K562 (cell line): ENCODE results near the gene DLGAP1. TPM values are rescaled to one million over a fixed set of nuclear protein-coding genes. Genes with fewer than 3 reads are reported as not detected.

Source experiments
- ATAC-seq: fragments of 200-7000 bp; cut with Tn5 transposase; 3 replicates; pipeline ENCODE4 v1.9.1; 2020; ENCODE audit warnings: moderate library complexity
- BruUV-seq: library from RNA; stranded (reverse); fragments of 400-500 nt; replicated peaks from 2 replicates; lab custom pipeline; 2021; lab: Mats Ljungman, UMichigan
- CTCF ChIA-PET: fragments of 300-600 bp; formaldehyde crosslinking; extraction: SDS; loops from one replicate; lab custom pipeline; 2021; ENCODE audit warnings: low intra/inter-chr PET ratio; lab: Yijun Ruan, JAX
- POLR2A ChIA-PET: fragments of 300-600, 350-650 bp; sonication (Branson Sonifier 250); formaldehyde crosslinking; extraction: SDS; loops from one replicate; lab custom pipeline; 2021; ENCODE audit warnings: antibody characterized with exemption, inconsistent platforms; lab: Yijun Ruan, JAX
- DNase-seq, 4 experiments: peaks; one replicate each; pipeline versions ENCODE4 v3.0.0 to v3.0.0-alpha.2; 2011 to 2018; ENCODE audit warnings: low spot score in 3 of 4, mixed read lengths in 3 of 4; ENCODE audit errors: extremely low read depth in 1 of 4
- FAIRE-seq: peaks from 2 replicates; lab custom pipeline; 2011; peaks lifted over from hg19 to GRCh38; lab: Jason Lieb, UNC
- H2AFZ ChIP-seq: 2 replicates; pipeline ENCODE4 v1.6.0; 2011; ENCODE audit warnings: low read depth, low read length, control low read depth, inconsistent platforms
- H3K27ac ChIP-seq: fragments of 200-600 bp; 3 replicates; pipeline ENCODE4 v1.8.0; 2011; ENCODE audit warnings: low read depth, mild to moderate bottlenecking, control low read depth, inconsistent platforms, low read length, moderate library complexity, mixed read lengths; ENCODE audit errors: extremely low read depth
- H3K27me3 ChIP-seq, 2 experiments: fragments of 300-600 bp in 1 of 2; 2 replicates in 1 of 2; 3 replicates in 1 of 2; pipeline versions ENCODE4 v1.6.0 to v1.8.0; 2011; ENCODE audit warnings: inconsistent platforms in 2 of 2, low read length in 2 of 2, mild to moderate bottlenecking in 1 of 2, mixed read lengths in 1 of 2, moderate library complexity in 1 of 2; ENCODE audit not compliant: control insufficient read depth in 2 of 2, insufficient read depth in 2 of 2
- H3K36me3 ChIP-seq: fragments of 300-600 bp; 3 replicates; pipeline ENCODE4 v1.8.0; 2011; ENCODE audit warnings: mild to moderate bottlenecking, low read length, inconsistent platforms; ENCODE audit not compliant: control insufficient read depth, insufficient read depth
- H3K4me1 ChIP-seq, 2 experiments: fragments of 200-600 bp in 1 of 2; replicated peaks in 1 of 2; 2 replicates in 1 of 2; 3 replicates in 1 of 2; pipeline versions ENCODE4 v1.5.1 to v1.8.0; 2011; ENCODE audit warnings: inconsistent platforms in 2 of 2, low read length in 2 of 2, mild to moderate bottlenecking in 1 of 2, mixed read lengths in 1 of 2, moderate library complexity in 1 of 2; ENCODE audit not compliant: control insufficient read depth in 2 of 2, insufficient read depth in 2 of 2
- H3K4me2 ChIP-seq: 2 replicates; pipeline ENCODE4 v1.6.1; 2011; ENCODE audit warnings: low read length, control low read depth, inconsistent platforms, mixed read lengths; ENCODE audit not compliant: insufficient read depth
- H3K4me3 ChIP-seq: fragments of 200-600 bp; sonication (generic), shearing (Covaris generic); 2 replicates; pipeline ENCODE4 v1.5.1; 2016; ENCODE audit warnings: control low read depth, inconsistent platforms
- H3K79me2 ChIP-seq: fragments of 200-600 bp; 3 replicates; pipeline ENCODE4 v1.8.0; 2011; ENCODE audit warnings: low read length, inconsistent platforms; ENCODE audit not compliant: control insufficient read depth, insufficient read depth
- H3K9ac ChIP-seq, 2 experiments: 2 replicates each; pipeline versions ENCODE4 v1.6.0 to v1.6.1; 2011; ENCODE audit warnings: low read depth in 2 of 2, low read length in 2 of 2, control low read depth in 1 of 2, inconsistent platforms in 1 of 2, mild to moderate bottlenecking in 1 of 2, mixed read lengths in 1 of 2; ENCODE audit not compliant: insufficient read depth in 1 of 2
- H3K9me1 ChIP-seq: one replicate; pipeline ENCODE4 v1.6.0; 2011; ENCODE audit warnings: inconsistent platforms, mild to moderate bottlenecking, low read length, moderate library complexity; ENCODE audit not compliant: control insufficient read depth, insufficient read depth
- H3K9me3 ChIP-seq: replicated peaks from 2 replicates; pipeline ENCODE4 v1.5.1; 2011; ENCODE audit warnings: low read depth, low read length, inconsistent platforms; ENCODE audit not compliant: control insufficient read depth, insufficient read depth
- H4K20me1 ChIP-seq: replicated peaks from 2 replicates; pipeline ENCODE4 v1.6.1; 2011; ENCODE audit warnings: low read length, inconsistent platforms, mixed read lengths; ENCODE audit not compliant: control insufficient read depth, insufficient read depth
- JUND ChIP-seq, 2 experiments: IDR thresholded peaks; 2 replicates in 1 of 2; 3 replicates in 1 of 2; pipeline ENCODE4 v1.6.1; 2011; ENCODE audit warnings: borderline replicate concordance in 2 of 2, low read depth in 2 of 2, low read length in 2 of 2, improper control_type of control experiment in 1 of 2, missing biosample characterization in 1 of 2, missing genetic modification characterization in 1 of 2, missing genetic modification reagents in 1 of 2
- KDM1A ChIP-seq, 2 experiments: fragments of 450-650 bp; IDR thresholded peaks; 2 replicates each; pipeline ENCODE4 v1.6.1; 2016; ENCODE audit warnings: mild to moderate bottlenecking in 2 of 2
- NUFIP1 ChIP-seq: fragments of 450-650 bp; IDR thresholded peaks from 2 replicates; pipeline ENCODE4 v1.6.1; 2018; ENCODE audit not compliant: partially characterized antibody
- PPARD ChIP-seq: fragments of 250-450 bp; sonication (Bioruptor Pico); IDR thresholded peaks from 2 replicates; pipeline ENCODE4 v1.8.0; 2022; ENCODE audit warnings: inconsistent platforms, mild to moderate bottlenecking, moderate library complexity
- PURB ChIP-seq: sonication (generic); formaldehyde crosslinking; IDR thresholded peaks from 2 replicates; pipeline ENCODE4 v1.9.0; 2021; ENCODE audit warnings: low read depth, mild to moderate bottlenecking, missing genetic modification reagents
- TAF7 ChIP-seq: fragments of 450-650 bp; IDR thresholded peaks from 2 replicates; pipeline ENCODE4 v1.6.1; 2016; ENCODE audit warnings: missing genetic modification characterization, missing compliant biosample characterization
- TGIF2 ChIP-seq: sonication (generic); formaldehyde crosslinking; IDR thresholded peaks from 2 replicates; pipeline ENCODE4 v1.8.1; 2022; ENCODE audit warnings: mild to moderate bottlenecking, missing genetic modification reagents, moderate library complexity
- THAP12 ChIP-seq: fragments of 250-450 bp; sonication (Bioruptor Pico); IDR thresholded peaks from 2 replicates; pipeline ENCODE4 v1.9.0; 2021; ENCODE audit warnings: mild to moderate bottlenecking, inconsistent platforms
- ZBTB2 ChIP-seq: fragments of 450-650 bp; IDR thresholded peaks from 2 replicates; pipeline ENCODE4 v1.6.1; 2016; ENCODE audit warnings: antibody characterized with exemption
- ZNF175 ChIP-seq: fragments of 200-800 bp; sonication (Bioruptor generic); IDR thresholded peaks from 2 replicates; pipeline ENCODE4 v1.6.1; 2016; ENCODE audit warnings: low read depth, mild to moderate bottlenecking, missing genetic modification characterization, missing compliant biosample characterization
- ZNF232 ChIP-seq: sonication (generic); formaldehyde crosslinking; IDR thresholded peaks from 2 replicates; pipeline ENCODE4 v1.8.0; 2022; ENCODE audit warnings: mild to moderate bottlenecking, missing genetic modification reagents
- ZNF584 ChIP-seq: fragments of 200-800 bp; sonication (Bioruptor generic); IDR thresholded peaks from 2 replicates; pipeline ENCODE4 v1.6.1; 2016; ENCODE audit warnings: low read depth, mild to moderate bottlenecking, missing genetic modification characterization, missing compliant biosample characterization
- WGBS: fragments of 100-300 bp; shearing (Covaris generic); methylation state at CpG from one replicate; pipeline ENCODE4 v1.1.6; 2016; ENCODE audit warnings: low coverage, mixed read lengths; ENCODE audit not compliant: insufficient coverage; ENCODE audit errors: missing lambda C conversion rate; 5-methylcytosine and 5-hydroxymethylcytosine counted together
- in situ Hi-C: fragments of 300-500 bp; cut with MboI; formaldehyde crosslinking; loops from 4 replicates; pipeline ENCODE4 v1.15.0; 2018; ENCODE audit warnings: inconsistent platforms, mixed read lengths
- intact Hi-C: fragments of 100-400 bp; cut with micrococcal nuclease; formaldehyde crosslinking; loops from 2 replicates; pipeline ENCODE4 v1.14.2; 2022
- polyA plus RNA-seq, 8 experiments: library from polyadenylated mRNA; depleted of rRNA in 4 of 8; stranded (reverse) in 5 of 8; unstranded in 3 of 8; fragments of >200 nt; fragmentation: Nextera tagmentation in 2 of 8; fragmentation: Illumina TruSeq in 1 of 8; extraction: Ambion mirVana in 2 of 8; extraction: Trizol in 1 of 8; gene quantifications; 2 replicates each; pipeline versions ENCODE4 v1.2.1 to v1.2.3, GENCODE V29; 2011 to 2014; ENCODE audit warnings: inconsistent platforms in 1 of 8, missing spikeins in 1 of 8
- total RNA-seq, 7 experiments: library from RNA; depleted of rRNA in 6 of 7; stranded (reverse); fragments of >200 nt in 6 of 7; fragmentation: Illumina TruSeq in 2 of 7; extraction: Trizol in 2 of 7; gene quantifications; 2 replicates each; pipeline versions ENCODE4 v1.2.1 to v1.2.3, GENCODE V29; 2011 to 2021; ENCODE audit warnings: low replicate concordance in 1 of 7

The DLGAP1 gene
- total and polyA plus RNA-seq, 9 of the 15 experiments (the other 6 are each of a cell fraction or from before 2014, with no cell fraction given), result 0.04 to 0.22 (median 0.08) TPM

GRCh38 chr18:3626929-3627458, 828.1 kb downstream of the DLGAP1 start:
- DNase-seq (no peak), FAIRE-seq (no peak), ATAC-seq (no peak)
- no TSS peak for BruUV-seq
- Histone ChIP-seq H3K36me3 (no peaks in the 10 kb centered on the region), H3K79me2 (peaks cover 10% of the 10 kb centered on the region), H4K20me1 (no peaks in the 10 kb centered on the region), H2AFZ (peak overlapping the region; percentile 58), H3K4me1 (peaks cover 45 to 52% of the 10 kb centered on the region in 2 experiments), H3K27ac (peak overlapping the region; percentile 98), H3K4me2 (no peak overlapping the region), H3K9me3 (no peaks in the 10 kb centered on the region), H3K4me3 (no peak overlapping the region), H3K27me3 (no peaks in the 10 kb centered on the region), H3K9me1 (no peaks in the 10 kb centered on the region), H3K9ac (no peak overlapping the region)
- ChIA-PET CTCF (no interaction called here), POLR2A (interaction anchor here (0.5 to 4.8 kb wide), 5 partner anchors 12 to 117 kb away, joined by 3 to 37 read pairs (median 6); no protein-coding TSS in a partner anchor)
- in situ Hi-C loops, result no loop called here
- TF ChIP-seq KDM1A (IDR thresholded peaks at IDR 0.05), result no peak
- no peak for TF ChIP-seq ZNF232 (CRISPR knock-in tag)
- TF ChIP-seq THAP12, result no peak
- no peak for TF ChIP-seq ZNF584 (CRISPR knock-in tag)
- no peak for TF ChIP-seq ZBTB2
- no peak for TF ChIP-seq NUFIP1
- no peak for TF ChIP-seq JUND (IDR thresholded peaks at IDR 0.05; ENCODE audit: borderline replicate concordance, low read depth, low read length)
- peak; percentile 20; the same call in 1 of the 3 replicates for TF ChIP-seq JUND (tag; IDR thresholded peaks at IDR 0.05; ENCODE audit: borderline replicate concordance, low read depth, low read length)
- TF ChIP-seq TAF7 (tag), result no peak
- no peak for TF ChIP-seq PURB (CRISPR knock-in tag)
- peak; percentile 45; the same call in 1 of the 2 replicates for TF ChIP-seq ZNF175 (CRISPR knock-in tag)
- no peak for TF ChIP-seq PPARD (CRISPR knock-in tag)
- TF ChIP-seq TGIF2, result no peak
- 59% methylated on average over 5 of the region's 5 CpGs for WGBS
- intact Hi-C loops, result no loop called here
